Activated T-cell treated with anti-CD3 and anti-CD28 coated beads for 1 hour (primary cell): ENCODE data around the gene LIMK2.
"Not testable (repeated sequence)": the region's sequence is repeated elsewhere in the genome, so short reads cannot be mapped to it uniquely, and the experiment has no call there.

ENCODE experiments used
- DNase-seq: peaks from one replicate; pipeline ENCODE4 v3.0.0-alpha.2; 2020; ENCODE audit warnings: low read depth

Gene LIMK2

GRCh38 chr22:31211482-31211861 is 626 bp upstream of the LIMK2 start:
- no peak for DNase-seq

GRCh38 chr22:31212783-31213629 is 908 bp downstream of the LIMK2 start:
- DNase-seq: no peak

GRCh38 chr22:31215018-31215535 is 3.0 kb downstream of the LIMK2 start:
- no peak for DNase-seq

- DNase-seq: no peak
Measured at GRCh38 chr22:31218565-31219262, 6.6 kb downstream of the LIMK2 start.

- no peak for DNase-seq
Measured at GRCh38 chr22:31221084-31221483, 9.0 kb downstream of the LIMK2 start.

GRCh38 chr22:31222736-31223135 is 10.6 kb downstream of the LIMK2 start:
- DNase-seq: no peak

GRCh38 chr22:31223786-31224191 is 11.7 kb downstream of the LIMK2 start:
- no peak for DNase-seq

- DNase-seq: not testable (repeated sequence)
Measured at GRCh38 chr22:31224691-31225090, 12.6 kb downstream of the LIMK2 start.

GRCh38 chr22:31227186-31227585 is 15.1 kb downstream of the LIMK2 start:
- DNase-seq: no peak

- DNase-seq: no peak
Measured at GRCh38 chr22:31229402-31230079, 17.4 kb downstream of the LIMK2 start.

- DNase-seq: no peak
Measured at GRCh38 chr22:31230155-31230870, 18.2 kb downstream of the LIMK2 start.

GRCh38 chr22:31230871-31231621 is 18.9 kb downstream of the LIMK2 start:
- DNase-seq: peak; percentile 25

- DNase-seq: no peak
Measured at GRCh38 chr22:31233001-31233400, 20.9 kb downstream of the LIMK2 start.

- DNase-seq: no peak
Measured at GRCh38 chr22:31235081-31235480, 23.0 kb downstream of the LIMK2 start.

GRCh38 chr22:31236044-31236443 is 23.9 kb downstream of the LIMK2 start:
- not testable (repeated sequence) for DNase-seq

GRCh38 chr22:31238057-31238456 is 26.0 kb downstream of the LIMK2 start:
- DNase-seq: no peak

GRCh38 chr22:31239771-31240370 is 27.8 kb downstream of the LIMK2 start:
- DNase-seq: no peak

- no peak for DNase-seq
Measured at GRCh38 chr22:31241200-31241599, 29.1 kb downstream of the LIMK2 start.

- no peak for DNase-seq
Measured at GRCh38 chr22:31241936-31242335, 29.8 kb downstream of the LIMK2 start.

GRCh38 chr22:31243339-31244045 is 31.4 kb downstream of the LIMK2 start:
- DNase-seq: no peak
